Limb (tissue), 2 donors: ENCODE data around the gene PTPRM.

ENCODE experiments used
- DNase-seq, 2 donors: peaks; one replicate each; pipeline ENCODE4 v3.0.0-alpha.2; 2016; ENCODE audit errors: extremely low spot score in 2 of 2

The PTPRM gene

DNA sequence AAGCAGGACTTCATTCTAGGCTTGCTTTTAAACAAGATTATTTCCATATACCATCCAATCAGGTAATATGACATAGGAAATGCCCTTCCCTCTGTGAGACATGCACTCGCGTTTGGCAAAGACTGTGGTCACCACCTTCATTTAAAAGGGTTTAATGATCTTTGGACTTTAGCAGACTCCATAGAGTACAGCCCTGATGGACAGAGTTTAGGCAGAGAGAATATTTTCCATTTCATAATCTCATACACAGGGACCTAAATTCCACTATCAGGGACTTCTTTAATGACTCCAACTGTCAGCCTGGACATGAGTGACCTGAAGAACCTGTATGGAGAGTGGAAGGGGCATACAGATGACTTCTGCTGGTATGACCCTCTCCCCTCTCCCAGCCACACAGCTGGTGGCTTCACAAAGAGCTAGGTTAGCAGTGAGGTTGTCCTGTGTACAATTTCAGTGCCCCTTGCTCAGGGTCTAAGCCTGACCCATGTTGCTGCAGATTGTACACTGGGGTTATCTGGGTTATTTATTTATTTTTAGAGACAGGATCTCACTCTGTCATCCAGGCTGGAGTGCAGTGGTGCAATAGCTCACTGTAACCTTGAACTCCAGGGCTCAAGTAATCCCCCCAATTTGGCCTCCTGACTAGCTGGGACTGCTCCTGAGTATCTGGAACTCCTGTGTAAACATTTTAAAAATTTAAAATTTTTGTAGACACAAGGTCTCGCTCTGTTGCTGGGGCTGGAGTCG, 59.2 kb downstream of the PTPRM start:
- no peak for DNase-seq

DNA sequence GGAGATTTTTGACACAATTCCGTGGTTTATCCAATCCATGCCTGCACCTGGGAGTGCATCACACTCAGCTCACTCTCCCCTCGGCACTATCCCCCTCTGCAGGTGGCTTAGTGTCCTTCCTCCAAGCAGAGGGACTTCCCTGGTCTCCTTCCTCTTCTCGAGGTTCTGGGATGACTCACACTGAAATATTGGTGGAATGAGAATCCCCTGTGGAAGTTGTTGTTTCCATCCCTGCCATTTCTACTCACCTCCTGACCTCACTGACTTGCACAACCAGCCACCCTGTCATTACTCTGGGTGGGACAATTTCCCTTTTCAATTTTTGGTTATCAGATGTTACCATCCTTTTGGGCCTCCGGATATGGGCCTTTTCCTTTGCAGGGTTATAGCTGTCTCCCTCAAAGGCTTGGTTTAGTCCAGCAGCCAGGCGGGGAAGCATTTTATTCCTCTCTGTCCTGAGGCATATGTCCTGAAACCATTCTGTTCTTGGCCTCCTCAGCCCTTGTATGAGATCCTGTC, 59.9 kb downstream of the PTPRM start:
- DNase-seq: no peak

DNA sequence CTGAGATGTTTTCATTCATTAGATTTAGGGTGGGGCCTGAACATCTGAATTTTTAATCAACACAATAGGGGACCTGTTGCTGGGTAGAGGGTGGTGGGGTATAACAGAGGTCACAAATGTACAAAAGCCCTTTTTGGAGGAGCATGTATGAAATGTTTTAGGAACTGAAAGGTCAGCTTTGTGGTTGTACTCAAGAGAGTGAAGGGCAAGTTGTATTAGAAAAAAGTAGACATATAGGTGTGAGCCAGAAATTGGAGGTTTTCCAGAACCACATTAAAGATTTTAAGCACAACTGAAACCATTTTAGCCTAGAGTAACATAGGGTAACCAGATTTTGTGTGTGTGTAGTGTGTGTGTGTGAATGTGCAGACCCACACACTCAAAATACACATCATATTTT, 62.3 kb downstream of the PTPRM start:
- no peak for DNase-seq

DNA sequence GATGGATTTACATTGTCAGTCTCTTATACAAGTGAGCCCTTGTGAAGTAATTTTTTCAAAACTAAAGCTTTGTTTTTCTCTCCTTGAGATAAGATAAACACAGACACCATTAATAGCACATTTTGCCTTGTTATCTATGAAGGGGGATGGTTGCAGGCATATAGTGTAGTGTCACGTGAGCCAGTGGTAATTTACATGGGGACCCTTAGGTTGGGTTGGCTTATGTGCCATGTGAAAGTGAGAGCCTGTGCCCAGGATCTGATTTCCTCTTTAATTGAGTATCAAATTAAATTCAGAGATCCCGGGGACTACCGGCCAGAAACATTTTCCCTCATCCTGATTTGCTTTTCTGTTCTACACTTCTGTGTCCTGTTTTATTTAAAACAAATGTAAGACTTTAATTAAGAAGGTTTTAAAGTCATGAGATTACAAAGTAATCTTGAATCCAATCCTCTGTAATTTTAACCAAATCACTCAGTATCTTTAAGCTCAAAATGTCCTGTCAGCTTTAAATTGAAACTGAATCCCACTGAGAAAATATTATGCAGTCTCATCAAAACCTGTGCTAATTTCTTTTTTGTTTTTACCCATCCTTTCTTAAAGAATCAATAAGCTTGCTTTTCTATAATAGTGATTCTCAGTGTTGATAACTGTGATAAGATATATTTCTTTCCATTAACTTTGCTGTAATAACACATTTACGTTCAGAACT, 63.8 kb downstream of the PTPRM start:
- DNase-seq: no peak

DNA sequence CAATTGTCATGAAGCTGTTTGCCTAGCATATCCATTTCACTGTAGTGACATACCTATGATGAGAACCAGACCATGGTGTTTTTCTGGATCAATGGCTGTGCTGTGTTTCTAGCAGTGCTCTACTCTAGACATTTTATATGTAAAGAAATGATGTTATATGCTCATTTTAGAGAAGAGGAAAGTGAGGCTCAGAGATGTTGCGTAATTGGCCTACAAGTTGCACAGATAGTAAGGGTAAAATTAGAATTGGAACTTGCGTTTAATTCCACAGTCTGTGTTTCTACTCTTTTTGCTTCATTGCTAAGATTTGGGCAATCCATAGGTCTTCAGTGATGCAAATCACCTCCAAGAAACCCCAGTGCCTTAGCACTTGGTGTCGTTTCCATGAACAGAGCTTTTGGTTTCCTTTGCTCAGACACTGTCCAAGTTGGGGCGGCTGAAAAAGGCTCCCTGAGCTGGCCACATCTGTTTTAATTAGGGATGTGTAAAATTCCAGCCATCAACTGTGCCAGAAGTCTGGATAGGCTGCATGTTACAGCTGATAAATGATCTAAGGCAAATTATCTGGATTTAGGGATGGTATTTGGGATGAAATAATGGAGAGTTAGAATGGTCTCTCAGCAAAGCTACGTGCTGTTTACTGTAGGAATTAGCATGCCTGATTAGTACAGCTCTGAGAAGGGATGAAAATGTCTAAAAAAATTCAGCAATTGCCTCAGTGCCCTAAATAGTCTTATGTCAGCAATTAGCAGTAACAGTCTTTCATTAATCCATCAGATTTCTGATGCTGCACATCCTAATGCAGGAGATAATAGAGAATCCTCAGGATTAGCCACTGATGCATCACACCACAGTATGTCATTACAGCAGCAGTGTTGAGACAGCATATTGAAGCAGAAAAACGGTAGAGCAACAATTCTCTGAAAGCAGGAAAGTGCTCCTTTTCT, 65.3 kb downstream of the PTPRM start:
- DNase-seq: no peak

DNA sequence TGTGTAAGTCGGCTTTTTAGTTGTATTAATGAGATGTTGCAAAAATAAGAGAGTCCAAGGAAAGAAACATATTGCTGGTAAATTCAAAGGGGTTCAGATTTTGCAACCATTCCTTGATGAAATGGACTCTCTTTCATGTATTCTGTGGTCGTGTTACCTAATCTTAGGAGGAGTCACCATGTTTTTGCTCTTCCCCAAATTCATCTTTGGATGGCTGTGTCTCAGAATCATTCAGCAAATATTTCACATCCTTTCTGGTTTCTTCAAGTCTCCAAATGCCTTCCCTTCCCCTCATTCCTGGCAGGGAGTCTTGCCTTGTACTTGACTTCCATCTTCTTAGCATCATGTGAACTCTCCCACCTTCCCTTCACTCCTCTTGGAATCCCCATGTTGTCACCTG, 66.1 kb downstream of the PTPRM start:
- no peak for DNase-seq

DNA sequence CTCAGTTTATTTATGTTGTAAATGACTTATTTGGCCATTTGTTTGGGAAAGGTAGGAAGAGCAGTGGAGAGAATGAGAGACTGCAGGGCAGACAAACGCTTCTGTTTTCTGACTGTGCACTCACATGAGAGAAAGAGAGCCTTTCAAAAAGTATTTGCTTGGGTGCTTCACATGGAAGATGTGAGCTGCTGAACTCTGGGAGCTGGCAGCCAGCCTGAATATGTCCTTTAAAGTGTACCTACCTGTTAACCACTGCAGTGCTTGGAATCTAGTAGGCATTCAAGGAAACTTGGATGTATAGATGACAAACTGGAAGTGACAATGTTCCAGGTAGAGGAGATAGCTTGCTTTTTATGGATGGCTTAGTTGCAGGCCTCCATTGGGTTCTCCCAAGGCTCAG, 68.8 kb downstream of the PTPRM start:
- DNase-seq: no peak

DNA sequence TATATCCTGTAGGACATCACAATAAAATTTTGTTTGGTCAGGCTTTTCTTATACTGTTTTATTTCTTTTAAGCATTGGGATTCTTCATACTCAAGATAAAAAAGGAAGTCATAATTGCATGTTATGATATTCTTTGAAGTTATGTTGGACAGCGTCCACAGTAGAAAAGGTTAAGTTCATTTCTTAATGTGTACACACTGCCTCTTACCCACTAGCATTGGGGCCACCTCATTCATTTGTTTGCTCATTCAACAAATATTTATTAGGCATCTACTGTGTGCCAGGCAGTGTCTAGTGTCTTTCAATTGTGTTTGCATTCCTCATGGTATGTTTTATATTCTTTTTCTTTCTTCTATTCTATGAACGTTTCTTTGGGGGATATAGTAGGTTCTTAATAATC, 70.2 kb downstream of the PTPRM start:
- no peak for DNase-seq

DNA sequence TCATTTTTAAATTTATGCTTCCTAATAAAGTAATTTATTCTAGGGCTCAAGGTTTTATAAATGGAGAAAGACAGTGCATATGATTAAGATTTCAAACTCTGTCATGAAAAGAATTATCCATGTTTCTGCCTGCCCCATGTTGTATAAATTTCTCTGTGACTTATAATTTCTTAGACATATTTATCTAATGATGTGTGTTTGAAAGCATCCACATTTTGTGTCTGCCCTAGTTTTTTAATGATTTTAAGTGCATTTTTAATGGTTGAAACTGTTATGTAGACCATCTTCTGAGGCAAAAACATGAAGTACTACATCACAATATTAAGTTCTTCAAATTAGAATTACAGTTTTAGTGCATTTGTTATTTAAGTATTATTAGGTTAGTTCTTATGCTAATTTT, 71.2 kb downstream of the PTPRM start:
- DNase-seq: no peak

DNA sequence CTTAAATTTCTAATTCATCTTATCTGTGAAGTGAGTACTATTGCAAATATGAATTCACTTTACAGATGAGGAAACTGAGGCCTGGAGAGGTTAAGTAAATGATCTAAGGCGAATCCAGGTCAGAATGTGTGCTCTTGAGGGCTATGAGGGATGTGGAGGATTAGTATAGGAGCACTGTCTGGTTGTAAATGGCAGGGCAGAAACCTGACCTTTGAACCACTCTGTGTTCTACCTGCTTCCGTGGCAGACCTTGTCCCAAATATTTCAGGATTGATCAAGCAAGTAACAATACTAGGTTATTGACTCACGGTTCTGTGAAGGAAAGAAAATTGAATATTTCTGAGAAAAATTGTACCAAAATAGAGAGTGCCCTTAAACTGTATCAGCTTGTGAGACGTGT, 74.7 kb downstream of the PTPRM start:
- no peak for DNase-seq

DNA sequence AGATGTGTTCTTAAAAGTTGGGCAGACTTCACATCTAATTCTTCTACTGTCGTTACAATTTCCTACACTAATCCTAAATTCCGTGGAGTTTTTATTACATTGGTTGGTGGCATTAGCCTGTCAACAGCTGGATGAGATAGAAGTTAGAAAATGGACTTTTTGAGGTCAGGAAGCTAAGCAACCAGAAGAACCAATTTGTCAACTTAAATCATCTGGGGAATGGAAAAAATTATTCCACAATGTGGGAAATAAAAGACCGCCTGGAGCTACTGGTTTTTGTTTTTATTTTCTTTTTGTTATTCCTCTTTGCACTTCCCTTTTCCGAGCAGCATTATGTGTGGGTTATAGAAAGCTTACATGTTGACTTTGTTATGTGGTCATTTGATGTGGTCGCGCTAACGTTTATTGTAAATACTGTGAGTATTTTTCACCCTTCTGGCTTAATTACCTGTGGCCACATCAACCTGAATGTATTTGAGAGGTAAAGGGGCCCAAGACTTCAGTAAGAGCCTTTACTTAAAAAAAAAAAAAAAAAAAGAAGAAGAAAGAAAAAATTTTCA, 75.3 kb downstream of the PTPRM start:
- no peak for DNase-seq

DNA sequence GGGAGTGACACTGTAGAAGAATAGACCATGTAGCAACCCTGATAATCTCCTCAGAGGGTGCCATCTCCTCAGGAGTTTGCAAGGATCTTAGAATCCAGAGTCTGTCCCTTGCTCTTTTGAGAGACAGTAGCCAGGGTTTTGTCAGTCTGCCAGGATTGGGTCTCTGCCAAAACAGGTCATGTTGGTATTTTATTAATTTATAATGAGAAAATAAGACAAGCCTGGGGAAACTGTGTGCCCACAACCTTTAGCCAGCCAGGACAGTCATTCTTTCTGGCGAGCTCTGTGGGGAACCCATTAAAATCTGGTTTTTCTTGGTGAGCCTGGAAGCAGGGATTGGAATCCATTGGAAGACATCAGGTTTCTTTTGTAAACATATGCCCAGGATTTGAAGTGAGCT, 78.6 kb downstream of the PTPRM start:
- no peak for DNase-seq

DNA sequence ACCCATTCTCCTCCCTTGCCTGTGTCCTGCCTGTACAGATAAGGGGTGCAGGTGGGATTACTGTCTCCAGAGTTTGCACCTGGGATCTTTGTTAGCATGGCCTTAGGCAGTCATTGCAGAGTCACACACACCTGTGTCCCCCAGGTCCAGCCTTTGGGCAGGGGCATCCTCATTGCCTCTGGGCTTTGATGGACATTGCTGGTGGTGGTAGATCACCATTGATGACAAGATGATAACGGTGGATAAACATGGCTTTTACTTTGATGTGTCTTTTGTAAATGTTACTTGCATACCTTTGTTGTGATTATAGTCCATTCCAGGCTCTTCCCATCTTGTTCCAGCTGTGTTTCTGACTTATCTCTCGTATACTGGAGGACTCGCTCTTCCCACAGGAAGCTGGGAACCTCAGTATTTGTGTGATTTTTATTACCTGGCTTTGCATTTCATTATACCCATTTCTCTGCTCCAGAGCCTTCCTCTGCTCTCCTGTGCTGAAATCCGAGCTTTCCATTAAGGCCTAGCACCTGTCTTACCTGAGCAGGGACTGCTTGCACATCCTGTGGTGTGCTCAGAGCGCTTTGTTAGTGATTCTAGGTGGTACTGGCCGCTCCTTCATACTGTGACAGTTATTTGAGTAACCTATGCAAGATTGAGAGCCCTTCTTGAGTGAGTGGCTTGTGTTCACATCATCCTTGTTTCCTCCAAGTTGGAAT, 79.2 kb downstream of the PTPRM start:
- DNase-seq: no peak

DNA sequence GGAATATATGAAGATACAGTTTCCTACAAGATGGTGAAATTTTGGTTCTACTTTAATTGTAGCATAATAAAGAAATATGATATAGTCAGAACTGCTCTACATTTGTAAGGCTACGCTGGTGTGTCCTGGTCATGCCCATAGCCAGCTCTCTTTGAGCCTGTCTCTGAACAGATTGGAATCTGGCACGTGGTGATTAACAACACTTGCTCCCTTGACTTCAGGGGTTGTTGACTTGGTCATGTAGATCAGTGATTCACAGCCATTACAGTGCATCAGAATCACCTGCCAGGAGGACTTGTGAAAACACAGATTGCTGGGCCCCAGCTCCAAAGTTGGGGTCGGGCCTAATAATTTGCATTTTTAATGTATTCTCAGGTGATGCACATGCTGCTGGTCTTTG, 80.4 kb downstream of the PTPRM start:
- DNase-seq: no peak

DNA sequence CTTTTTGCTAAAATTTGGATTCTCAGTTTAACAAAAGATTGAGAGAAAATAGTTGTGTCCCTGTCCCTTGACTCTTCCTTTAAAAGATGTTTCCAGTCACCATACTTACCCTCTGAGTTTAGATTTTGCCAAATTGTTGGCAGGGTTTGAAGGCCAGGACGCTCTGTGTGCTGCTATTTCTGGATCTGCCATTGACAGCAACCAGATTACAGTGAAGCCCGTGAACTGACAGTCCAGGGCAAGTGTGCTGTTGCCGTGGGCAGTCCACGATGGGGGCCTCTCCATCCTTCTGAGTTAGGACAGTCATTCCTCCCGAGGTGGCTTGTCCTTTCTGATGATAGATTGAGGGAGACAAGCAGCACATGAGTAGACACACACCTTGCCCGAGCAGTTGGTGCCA, 89.9 kb downstream of the PTPRM start:
- no peak for DNase-seq

DNA sequence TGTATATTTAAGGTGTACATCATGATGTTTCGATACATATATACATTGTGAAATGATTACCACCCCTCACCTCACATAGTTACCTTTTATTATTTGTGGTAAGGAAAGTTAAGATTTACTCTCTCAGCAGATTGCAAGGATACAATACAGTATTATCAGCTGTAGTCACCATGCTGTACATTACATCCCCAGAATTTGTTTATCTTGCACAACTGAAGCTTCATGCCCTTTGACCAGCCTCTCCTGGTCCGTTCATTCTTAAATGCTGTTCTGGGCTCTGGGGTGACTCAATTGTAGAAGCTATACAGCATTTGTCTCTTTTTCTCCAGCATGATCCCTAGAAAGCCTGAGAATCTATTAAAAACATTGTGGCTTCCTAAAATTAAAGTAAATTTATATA, 90.8 kb downstream of the PTPRM start:
- DNase-seq: no peak

DNA sequence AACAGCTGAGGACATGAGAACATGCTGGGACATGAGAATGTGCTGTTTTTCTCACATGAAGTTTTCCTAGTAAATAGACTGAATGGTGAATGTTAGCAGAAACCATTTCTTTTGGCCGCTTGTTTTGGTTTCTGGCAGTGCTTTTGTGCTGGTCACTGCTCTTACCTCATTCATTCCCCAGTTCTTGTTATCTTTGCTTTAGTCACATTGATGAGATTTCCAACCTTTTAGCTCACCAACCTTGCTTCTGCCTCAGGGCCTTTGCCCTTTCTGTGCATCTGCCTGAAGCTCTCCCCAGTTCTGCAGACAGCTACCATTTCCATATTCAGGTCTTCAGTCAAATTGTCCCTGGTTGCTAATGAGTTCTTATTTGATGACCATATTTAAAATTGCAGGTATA, 91.6 kb downstream of the PTPRM start:
- DNase-seq: no peak

DNA sequence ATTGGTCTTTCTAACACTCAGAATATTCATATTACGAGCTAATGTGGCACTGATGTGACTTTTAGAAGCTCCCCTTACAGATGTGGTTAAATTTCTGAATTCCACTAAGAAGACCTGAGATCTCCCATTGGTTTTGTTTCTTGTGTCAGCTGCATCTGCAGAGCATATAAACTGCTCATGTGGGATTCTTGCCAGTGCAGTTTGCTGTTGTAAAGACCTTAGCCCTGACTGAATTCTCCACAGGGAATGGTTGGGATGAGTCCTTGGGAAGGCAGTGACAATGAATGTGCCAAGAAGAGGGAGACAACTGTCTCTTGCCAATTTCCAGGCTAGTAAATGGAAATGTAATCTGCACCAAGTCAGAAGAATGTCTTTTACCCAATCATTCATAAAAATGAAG, 94.1 kb downstream of the PTPRM start:
- no peak for DNase-seq

DNA sequence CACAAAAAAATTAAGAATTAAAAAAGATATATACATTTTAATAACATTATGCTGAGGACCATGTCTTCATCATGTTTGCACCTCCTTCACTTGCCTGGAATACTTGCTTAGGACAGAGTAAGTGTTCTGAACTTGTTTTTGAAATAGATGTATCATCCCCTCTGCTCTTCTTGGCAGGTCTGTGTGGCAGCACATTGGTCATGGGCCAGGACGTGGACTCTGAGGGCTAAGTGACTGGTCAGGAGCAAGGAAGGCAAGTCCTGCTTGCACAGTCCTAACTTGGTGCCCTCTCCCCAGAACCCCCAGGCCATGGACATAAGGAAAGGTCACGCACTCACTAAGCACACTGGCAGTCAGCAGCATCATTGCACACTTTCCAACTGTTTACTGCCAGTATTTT, 95.8 kb downstream of the PTPRM start:
- DNase-seq: no peak

DNA sequence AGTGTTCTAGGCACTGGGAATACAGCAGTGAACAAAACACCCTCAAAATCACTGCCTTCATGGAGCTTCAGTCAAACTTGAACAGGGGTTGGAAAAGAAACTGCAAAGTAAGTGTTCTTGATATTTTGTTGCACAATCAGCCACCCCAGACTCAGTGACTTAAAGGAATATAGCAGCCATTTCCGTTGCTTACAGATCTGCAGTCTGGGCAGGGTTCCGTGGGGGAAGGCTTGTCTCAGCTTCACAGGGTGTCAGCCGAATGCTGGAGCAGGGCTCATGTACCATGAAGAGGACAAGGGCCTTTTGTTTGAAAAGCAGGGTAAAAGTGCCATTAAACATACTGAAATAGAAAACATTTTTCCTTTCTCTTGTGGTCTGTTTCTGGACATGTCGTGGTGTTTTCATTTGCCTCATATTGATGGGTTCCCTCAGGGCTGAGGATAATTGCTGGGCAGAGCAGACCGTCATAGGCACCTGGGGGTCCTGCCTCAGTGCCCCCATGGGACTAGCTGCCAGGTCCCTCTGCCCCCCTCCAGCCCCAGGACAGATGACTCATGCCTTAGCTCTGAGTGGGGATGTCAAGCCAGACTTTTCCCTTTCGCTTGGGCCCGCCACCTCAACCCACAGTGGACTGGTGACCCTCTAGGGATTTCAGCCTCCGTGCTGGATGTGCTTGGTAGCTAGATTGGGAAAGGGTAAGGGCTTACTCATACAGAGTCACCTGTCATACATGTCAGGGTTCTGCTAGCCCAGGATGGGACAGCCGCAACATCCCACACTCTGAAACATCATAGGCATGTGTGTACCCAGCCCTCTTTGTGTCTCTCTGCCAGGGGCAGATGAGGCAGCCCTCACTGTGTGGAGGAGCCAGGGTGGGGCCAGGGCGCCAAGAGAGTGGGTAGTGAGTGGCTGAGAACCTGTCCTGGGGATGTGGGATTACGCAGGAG, 96.5 kb downstream of the PTPRM start:
- no peak for DNase-seq
